ENCODE measurements around the gene ZNF217. TPM values are rescaled to one million over a fixed set of nuclear protein-coding genes. Genes with fewer than 3 reads are reported as not detected.
"Not testable (repeated sequence)": the region's sequence is repeated elsewhere in the genome, so short reads cannot be mapped to it uniquely, and the experiment has no call there.

Gene ZNF217
- total RNA-seq, 1 experiment from 2014 or later, result 31.4 TPM

GRCh38 chr20:53585910-53586309 is 7.7 kb downstream of the ZNF217 start:
- not testable (repeated sequence) for H3K27me3 ChIP-seq (ENCODE audit: control insufficient read depth, insufficient read depth, low read length); DNase-seq; H3K4me3 ChIP-seq (ENCODE audit: insufficient read depth, low read depth, low read length)
- H3K36me3 ChIP-seq (replicated peaks; ENCODE audit: control insufficient read depth, insufficient read depth, low read length), result peaks cover 19% of the 10 kb centered on the region

- H3K27me3 ChIP-seq (ENCODE audit: control insufficient read depth, insufficient read depth, low read length), result not testable (repeated sequence)
Measured at GRCh38 chr20:53585004-53585569, 8.6 kb downstream of the ZNF217 start.

GRCh38 chr20:53584550-53584913 is 9.1 kb downstream of the ZNF217 start:
- not testable (repeated sequence) for H3K27me3 ChIP-seq (ENCODE audit: control insufficient read depth, insufficient read depth, low read length)

More at GRCh38 chr20:53585004-53585569, 8.6 kb downstream of the ZNF217 start:
- H3K36me3 ChIP-seq (replicated peaks; ENCODE audit: control insufficient read depth, insufficient read depth, low read length), result peaks cover 27% of the 10 kb centered on the region
- H3K4me3 ChIP-seq (ENCODE audit: insufficient read depth, low read depth, low read length); DNase-seq: not testable (repeated sequence)

GRCh38 chr20:53583660-53584549 is 9.7 kb downstream of the ZNF217 start:
- DNase-seq; H3K4me3 ChIP-seq (ENCODE audit: insufficient read depth, low read depth, low read length): not testable (repeated sequence)

More at GRCh38 chr20:53584550-53584913, 9.1 kb downstream of the ZNF217 start:
- not testable (repeated sequence) for H3K4me3 ChIP-seq (ENCODE audit: insufficient read depth, low read depth, low read length); DNase-seq
- H3K36me3 ChIP-seq (replicated peaks; ENCODE audit: control insufficient read depth, insufficient read depth, low read length), result peaks cover 28% of the 10 kb centered on the region

GRCh38 chr20:53582574-53583351 is 10.9 kb downstream of the ZNF217 start:
- no peak overlapping the region for H3K4me3 ChIP-seq (ENCODE audit: insufficient read depth, low read depth, low read length)
- DNase-seq, result no peak
- H3K36me3 ChIP-seq (replicated peaks; ENCODE audit: control insufficient read depth, insufficient read depth, low read length), result peaks cover 28% of the 10 kb centered on the region
- no peaks in the 10 kb centered on the region for H3K27me3 ChIP-seq (ENCODE audit: control insufficient read depth, insufficient read depth, low read length)

More at GRCh38 chr20:53583660-53584549, 9.7 kb downstream of the ZNF217 start:
- H3K36me3 ChIP-seq (replicated peaks; ENCODE audit: control insufficient read depth, insufficient read depth, low read length), result peaks cover 28% of the 10 kb centered on the region
- not testable (repeated sequence) for H3K27me3 ChIP-seq (ENCODE audit: control insufficient read depth, insufficient read depth, low read length)

- no peak for DNase-seq
- Histone ChIP-seq H3K4me3 (ENCODE audit: insufficient read depth, low read depth, low read length) (no peak overlapping the region), H3K36me3 (replicated peaks; ENCODE audit: control insufficient read depth, insufficient read depth, low read length) (peaks cover 31% of the 10 kb centered on the region), H3K27me3 (ENCODE audit: control insufficient read depth, insufficient read depth, low read length) (no peaks in the 10 kb centered on the region)
Measured at GRCh38 chr20:53582251-53582570, 11.4 kb downstream of the ZNF217 start.

GRCh38 chr20:53581444-53582250 is 12.0 kb downstream of the ZNF217 start:
- H3K27me3 ChIP-seq (ENCODE audit: control insufficient read depth, insufficient read depth, low read length), result no peaks in the 10 kb centered on the region
- DNase-seq, result no peak
- no peak overlapping the region for H3K4me3 ChIP-seq (ENCODE audit: insufficient read depth, low read depth, low read length)
- peaks cover 36% of the 10 kb centered on the region for H3K36me3 ChIP-seq (replicated peaks; ENCODE audit: control insufficient read depth, insufficient read depth, low read length)

- DNase-seq, result no peak
- Histone ChIP-seq H3K36me3 (replicated peaks; ENCODE audit: control insufficient read depth, insufficient read depth, low read length) (peaks cover 48% of the 10 kb centered on the region), H3K27me3 (ENCODE audit: control insufficient read depth, insufficient read depth, low read length) (no peaks in the 10 kb centered on the region), H3K4me3 (ENCODE audit: insufficient read depth, low read depth, low read length) (no peak overlapping the region)
Measured at GRCh38 chr20:53580376-53581111, 13.1 kb downstream of the ZNF217 start.

GRCh38 chr20:53579581-53580375 is 13.9 kb downstream of the ZNF217 start:
- H3K4me3 ChIP-seq (ENCODE audit: insufficient read depth, low read depth, low read length), result no peak overlapping the region
- DNase-seq, result peak; percentile 36
- peaks cover 55% of the 10 kb centered on the region for H3K36me3 ChIP-seq (replicated peaks; ENCODE audit: control insufficient read depth, insufficient read depth, low read length)
- no peaks in the 10 kb centered on the region for H3K27me3 ChIP-seq (ENCODE audit: control insufficient read depth, insufficient read depth, low read length)

GRCh38 chr20:53579266-53579580 is 14.4 kb downstream of the ZNF217 start:
- H3K27me3 ChIP-seq (ENCODE audit: control insufficient read depth, insufficient read depth, low read length), result no peaks in the 10 kb centered on the region
- DNase-seq, result no peak
- H3K36me3 ChIP-seq (replicated peaks; ENCODE audit: control insufficient read depth, insufficient read depth, low read length), result peaks cover 60% of the 10 kb centered on the region
- H3K4me3 ChIP-seq (ENCODE audit: insufficient read depth, low read depth, low read length), result no peak overlapping the region

GRCh38 chr20:53578492-53579222 is 15.0 kb downstream of the ZNF217 start:
- H3K27me3 ChIP-seq (ENCODE audit: control insufficient read depth, insufficient read depth, low read length), result no peaks in the 10 kb centered on the region
- no peak overlapping the region for H3K4me3 ChIP-seq (ENCODE audit: insufficient read depth, low read depth, low read length)
- H3K36me3 ChIP-seq (replicated peaks; ENCODE audit: control insufficient read depth, insufficient read depth, low read length), result peaks cover 66% of the 10 kb centered on the region
- DNase-seq, result peak; percentile 69

- Histone ChIP-seq H3K36me3 (replicated peaks; ENCODE audit: control insufficient read depth, insufficient read depth, low read length) (peaks cover 65% of the 10 kb centered on the region), H3K27me3 (ENCODE audit: control insufficient read depth, insufficient read depth, low read length) (no peaks in the 10 kb centered on the region), H3K4me3 (ENCODE audit: insufficient read depth, low read depth, low read length) (no peak overlapping the region)
- no peak for DNase-seq
Measured at GRCh38 chr20:53576586-53577318, 16.9 kb downstream of the ZNF217 start.

Measured in H7 (cell line).